MM.1S (cell line): ENCODE data around the gene NFATC1.

Experiments used
- CTCF ChIP-seq: fragments of 300-600 bp; sonication (generic); IDR thresholded peaks from 2 replicates; pipeline ENCODE4 v1.5.1; 2016; ENCODE audit warnings: antibody characterized with exemption, low read length, mixed read lengths
- EZH2 ChIP-seq: fragments of 300-600 bp; sonication (generic); optimal IDR thresholded peaks from 2 replicates; pipeline ENCODE3; 2017; ENCODE audit warnings: low read depth, mild to moderate bottlenecking, antibody characterized with exemption, low read length, mixed read lengths
- EZH2phosphoT487 ChIP-seq: fragments of 300-600 bp; sonication (generic); IDR thresholded peaks from 2 replicates; pipeline ENCODE4 v1.6.1; 2018; ENCODE audit warnings: antibody characterized with exemption, low read length

- no peak for TF ChIP-seq CTCF
- TF ChIP-seq EZH2, result no peak
- TF ChIP-seq EZH2phosphoT487, result no peak
Measured at GRCh38 chr18:79510046-79510685, 114.4 kb downstream of the NFATC1 start.
